Left lung (tissue), 10 donors: ENCODE measurements around the gene TRAPPC1. TPM values are rescaled to one million over a fixed set of nuclear protein-coding genes. Genes with fewer than 3 reads are reported as not detected.

ENCODE experiments used
- ATAC-seq: fragments of 200-7000 bp; cut with Tn5 transposase; one replicate; pipeline ENCODE4 v1.9.1; 2020; ENCODE audit warnings: moderate library complexity
- DNase-seq, 4 donors: peaks; one replicate each; pipeline ENCODE4 v3.0.0-alpha.2; 2013 to 2020
- H3K27ac ChIP-seq, 2 donors: fragments of 200-600 bp; sonication (generic) in 1 of 2; one replicate each; pipeline versions ENCODE4 v1.5.0 to v1.8.0; 2020 to 2021
- H3K27me3 ChIP-seq, 2 donors: fragments of 200-600 bp; sonication (generic) in 1 of 2; one replicate each; pipeline versions ENCODE4 v1.5.0 to v1.8.0; 2020 to 2021
- H3K36me3 ChIP-seq, 2 donors: fragments of 200-600 bp; sonication (generic) in 1 of 2; one replicate each; pipeline versions ENCODE4 v1.5.0 to v1.8.0; 2020 to 2021
- H3K4me1 ChIP-seq, 2 donors: fragments of 200-600 bp; one replicate each; pipeline ENCODE4 v1.8.0; 2021
- H3K4me3 ChIP-seq, 2 donors: fragments of 200-600 bp; sonication (generic) in 1 of 2; one replicate each; pipeline versions ENCODE4 v1.5.0 to v1.8.0; 2020 to 2021; ENCODE audit warnings: mild to moderate bottlenecking in 1 of 2
- H3K9me3 ChIP-seq, 2 donors: fragments of 200-600 bp; sonication (generic) in 1 of 2; one replicate each; pipeline versions ENCODE4 v1.5.0 to v1.8.0; 2020 to 2021
- intact Hi-C, 2 donors: fragments of 100-400 bp; cut with DNase I; formaldehyde crosslinking; loops; one replicate each; pipeline versions ENCODE4 v1.11.2 to v1.14.2; 2022
- polyA plus RNA-seq, 6 donors: library from polyadenylated mRNA; unstranded; fragments of 120-200 nt; gene quantifications; one replicate each; pipeline ENCODE4 v1.2.1, GENCODE V29; 2013; ENCODE audit not compliant: insufficient read length in 6 of 6
- total RNA-seq, 2 donors: library from RNA; stranded (reverse); fragmentation: NEBNext Ultra II Directional; extraction: Animal tissue kit (Norgen Biotek cat#: 25700); gene quantifications; one replicate each; pipeline ENCODE4 v1.2.1, GENCODE V29; 2021
- TF ChIP-seq, protein P1 (sequence below), 2 donors: fragments of 200-600 bp; sonication (generic) in 1 of 2; IDR thresholded peaks; one replicate each; pipeline versions ENCODE4 v1.5.0 to v1.8.0; 2021; ENCODE audit warnings: antibody characterized with exemption in 2 of 2
- donor health status: DM: no; HTN: yes; CAD: no.
- donor health status: DM: no; HTN: no; CAD: no.

Gene TRAPPC1
- total and polyA plus RNA-seq, 8 donors, result 123 to 181 (median 140) TPM

DNA sequence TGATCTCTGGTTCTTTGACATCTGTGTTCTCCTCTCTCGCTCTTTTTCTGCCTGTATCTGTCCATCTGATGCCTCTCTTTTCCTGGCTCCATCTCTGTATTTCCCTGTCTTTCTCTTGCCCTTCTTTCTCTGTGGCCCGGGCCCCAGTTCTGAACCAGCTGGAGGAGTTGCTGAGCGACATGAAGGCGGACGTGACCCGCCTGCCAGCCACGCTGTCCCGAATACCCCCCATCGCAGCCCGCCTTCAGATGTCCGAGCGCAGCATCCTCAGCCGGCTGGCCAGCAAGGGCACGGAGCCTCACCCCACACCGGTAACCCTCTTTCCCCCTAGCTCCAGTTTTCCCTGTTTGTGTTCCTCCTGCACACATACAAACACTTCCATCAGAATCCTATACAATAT lies 21.5 kb downstream of the TRAPPC1 start:
- DNase-seq (no peak), ATAC-seq (no peak)
- Histone ChIP-seq H3K27me3 (no peaks in the 10 kb centered on the region), H3K36me3 (peaks cover 0 to 72% of the 10 kb centered on the region in 2 donors), H3K9me3 (no peaks in the 10 kb centered on the region), H3K27ac (no peak overlapping the region), H3K4me3 (no peak overlapping the region), H3K4me1 (peaks cover 10 to 13% of the 10 kb centered on the region in 2 donors)
- TF ChIP-seq, protein P1, sequence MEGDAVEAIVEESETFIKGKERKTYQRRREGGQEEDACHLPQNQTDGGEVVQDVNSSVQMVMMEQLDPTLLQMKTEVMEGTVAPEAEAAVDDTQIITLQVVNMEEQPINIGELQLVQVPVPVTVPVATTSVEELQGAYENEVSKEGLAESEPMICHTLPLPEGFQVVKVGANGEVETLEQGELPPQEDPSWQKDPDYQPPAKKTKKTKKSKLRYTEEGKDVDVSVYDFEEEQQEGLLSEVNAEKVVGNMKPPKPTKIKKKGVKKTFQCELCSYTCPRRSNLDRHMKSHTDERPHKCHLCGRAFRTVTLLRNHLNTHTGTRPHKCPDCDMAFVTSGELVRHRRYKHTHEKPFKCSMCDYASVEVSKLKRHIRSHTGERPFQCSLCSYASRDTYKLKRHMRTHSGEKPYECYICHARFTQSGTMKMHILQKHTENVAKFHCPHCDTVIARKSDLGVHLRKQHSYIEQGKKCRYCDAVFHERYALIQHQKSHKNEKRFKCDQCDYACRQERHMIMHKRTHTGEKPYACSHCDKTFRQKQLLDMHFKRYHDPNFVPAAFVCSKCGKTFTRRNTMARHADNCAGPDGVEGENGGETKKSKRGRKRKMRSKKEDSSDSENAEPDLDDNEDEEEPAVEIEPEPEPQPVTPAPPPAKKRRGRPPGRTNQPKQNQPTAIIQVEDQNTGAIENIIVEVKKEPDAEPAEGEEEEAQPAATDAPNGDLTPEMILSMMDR (IDR thresholded peaks at IDR 0.05), result no peak
- intact Hi-C loops, result no loop called here

DNA sequence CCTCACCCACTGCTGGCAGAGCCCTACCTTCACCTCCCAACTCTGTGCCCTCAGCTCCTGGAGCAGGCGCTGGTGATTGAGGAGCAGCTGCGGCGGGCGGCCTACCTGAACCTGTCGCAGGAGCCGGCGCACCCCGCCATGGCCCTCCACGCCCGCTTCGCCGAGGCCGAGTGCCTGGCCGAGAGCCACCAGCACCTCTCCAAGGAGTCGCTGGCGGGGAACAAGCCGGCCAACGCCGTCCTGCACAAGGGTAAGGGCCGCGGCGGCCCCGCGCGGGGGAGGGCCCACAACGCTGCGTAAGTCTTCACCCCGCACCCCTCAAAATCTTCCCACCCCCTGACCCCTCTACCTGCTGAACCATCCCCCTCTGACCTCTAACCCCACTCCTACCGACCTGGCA lies 22.7 kb downstream of the TRAPPC1 start:
- peak in 1 of 4 donors; percentile 80 for DNase-seq
- ATAC-seq, result no peak
- Histone ChIP-seq H3K27me3 (no peaks in the 10 kb centered on the region), H3K27ac (no peak overlapping the region), H3K9me3 (no peaks in the 10 kb centered on the region), H3K4me3 (no peak overlapping the region), H3K4me1 (peaks cover 0 to under 1% of the 10 kb centered on the region in 2 donors), H3K36me3 (peaks cover 0 to 84% of the 10 kb centered on the region in 2 donors)
- intact Hi-C loops, result no loop called here
- TF ChIP-seq, protein P1 (IDR thresholded peaks at IDR 0.05), result no peak

DNA sequence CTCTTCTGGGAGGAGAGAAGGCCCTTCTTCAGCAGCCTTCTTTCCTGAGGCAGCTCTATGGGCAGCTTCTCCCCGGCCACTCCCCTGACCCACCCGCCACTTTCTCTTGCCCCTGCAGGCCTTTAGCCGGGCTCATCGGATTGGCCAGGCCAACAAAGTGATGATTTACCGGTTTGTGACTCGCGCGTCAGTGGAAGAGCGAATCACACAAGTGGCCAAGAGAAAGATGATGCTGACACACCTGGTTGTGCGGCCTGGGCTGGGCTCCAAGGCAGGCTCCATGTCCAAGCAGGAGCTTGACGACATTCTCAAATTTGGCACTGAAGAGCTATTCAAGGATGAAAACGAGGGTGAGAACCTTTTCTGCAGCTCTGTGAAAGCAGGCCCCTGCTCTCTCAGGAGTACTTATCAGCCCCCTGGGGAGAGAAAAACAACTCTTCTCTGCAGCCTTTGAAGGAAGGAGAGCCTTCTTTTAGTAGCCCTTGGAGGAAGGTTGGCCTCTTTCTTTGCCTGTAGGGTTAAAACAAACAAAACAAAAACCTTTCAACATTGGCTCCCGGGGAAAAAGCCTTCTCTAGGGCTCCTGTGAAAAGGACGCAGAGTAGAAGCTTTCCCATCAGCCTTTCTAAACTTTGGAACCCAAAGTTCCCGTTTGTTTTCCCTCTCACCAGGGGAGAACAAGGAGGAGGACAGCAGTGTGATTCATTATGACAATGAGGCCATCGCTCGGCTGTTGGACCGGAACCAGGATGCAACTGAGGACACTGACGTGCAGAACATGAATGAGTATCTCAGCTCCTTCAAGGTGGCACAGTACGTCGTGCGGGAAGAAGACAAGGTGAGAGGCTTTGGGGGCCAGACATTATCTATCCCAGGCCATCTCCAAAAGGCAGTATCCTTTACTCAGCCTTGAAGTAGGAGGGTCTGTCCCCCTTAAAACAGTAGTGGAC lies 28.3 kb downstream of the TRAPPC1 start:
- intact Hi-C loops, result no loop called here
- Histone ChIP-seq H3K4me3 (no peak overlapping the region), H3K27me3 (no peaks in the 10 kb centered on the region), H3K27ac (no peak overlapping the region), H3K4me1 (no peaks in the 10 kb centered on the region), H3K36me3 (peaks cover 0 to 100% of the 10 kb centered on the region in 2 donors), H3K9me3 (no peaks in the 10 kb centered on the region)
- ATAC-seq, result no peak
- TF ChIP-seq, protein P1 (IDR thresholded peaks at IDR 0.05), result no peak
- no peak for DNase-seq

DNA sequence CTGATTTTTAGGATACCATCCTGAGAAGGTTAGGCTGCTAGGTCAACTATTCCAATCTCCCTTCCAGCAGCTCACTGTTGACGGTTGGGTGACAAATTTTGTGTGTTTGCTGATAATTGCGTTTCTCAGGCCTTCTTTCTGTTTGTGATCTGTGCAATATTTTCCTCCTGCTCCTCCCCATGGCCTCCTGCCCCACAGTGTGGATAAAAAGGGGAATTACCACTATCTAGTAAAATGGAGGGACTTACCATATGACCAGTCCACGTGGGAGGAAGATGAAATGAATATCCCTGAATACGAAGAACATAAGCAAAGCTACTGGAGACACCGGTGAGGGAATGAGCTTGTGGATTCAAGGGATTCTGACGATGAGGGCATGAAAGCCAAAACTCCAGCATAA lies 34.0 kb downstream of the TRAPPC1 start:
- H3K4me3 ChIP-seq, result no peak overlapping the region
- no peaks in the 10 kb centered on the region for H3K4me1 ChIP-seq
- no peaks in the 10 kb centered on the region for H3K27me3 ChIP-seq
- DNase-seq, result peak in 1 of 4 donors; percentile 61
- intact Hi-C loops, result no loop called here
- no peak overlapping the region for H3K27ac ChIP-seq
- H3K9me3 ChIP-seq, result no peaks in the 10 kb centered on the region
- peak; percentile 75 for ATAC-seq
- H3K36me3 ChIP-seq, result peaks cover 0 to 100% of the 10 kb centered on the region in 2 donors
- TF ChIP-seq, protein P1 (IDR thresholded peaks at IDR 0.05), result peak in 1 of 2 donors; percentile 18

DNA sequence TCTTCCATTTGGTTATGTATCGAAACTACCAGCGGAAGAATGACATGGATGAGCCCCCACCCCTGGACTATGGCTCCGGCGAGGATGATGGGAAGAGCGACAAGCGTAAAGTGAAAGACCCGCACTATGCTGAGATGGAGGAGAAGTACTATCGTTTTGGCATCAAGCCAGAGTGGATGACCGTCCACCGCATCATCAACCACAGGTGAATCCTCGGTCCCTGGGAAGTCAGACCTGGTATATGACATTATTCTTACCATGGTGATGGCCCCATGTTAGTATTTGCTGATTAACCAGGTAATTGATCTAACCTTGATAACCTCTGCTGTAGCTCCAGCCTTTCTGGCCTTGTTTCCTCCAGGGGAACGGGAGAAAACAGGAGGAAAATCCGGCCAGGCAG lies 34.7 kb downstream of the TRAPPC1 start:
- ATAC-seq, result no peak
- DNase-seq, result no peak
- no peak overlapping the region for H3K27ac ChIP-seq
- H3K27me3 ChIP-seq, result no peaks in the 10 kb centered on the region
- peaks cover 0 to 98% of the 10 kb centered on the region in 2 donors for H3K36me3 ChIP-seq
- H3K4me3 ChIP-seq, result no peak overlapping the region
- H3K9me3 ChIP-seq, result no peaks in the 10 kb centered on the region
- TF ChIP-seq, protein P1 (IDR thresholded peaks at IDR 0.05), result no peak
- peaks cover 0 to 1% of the 10 kb centered on the region in 2 donors for H3K4me1 ChIP-seq
- intact Hi-C loops, result no loop called here
